ENCODE data around the gene C12orf57.

GRCh38 chr12:6937481-6938352 is 6.1 kb upstream of the C12orf57 start:
- TF ChIP-seq CTCF (IDR thresholded peaks at IDR 0.05) (peak; percentile 89 to 98 (median 94)), POLR2A (IDR thresholded peaks at IDR 0.05) (peak in 1 of 2 donors; percentile 86)
